MCF 10A (cell line): Measurements from ENCODE around the gene PLCL1. TPM values are rescaled to one million over a fixed set of nuclear protein-coding genes. Genes with fewer than 3 reads are reported as not detected.

Experiments
- BruUV-seq: library from RNA; stranded (reverse); fragments of 400-500 nt; replicated peaks from 2 replicates; lab custom pipeline; 2021; lab: Mats Ljungman, UMichigan
- CTCF ChIA-PET: fragments of 300-600 bp; sonication (Branson Sonifier 250); formaldehyde crosslinking; extraction: SDS; loops from one replicate; lab custom pipeline; 2021; ENCODE audit warnings: antibody characterized with exemption, inconsistent platforms; lab: Yijun Ruan, JAX
- POLR2A ChIA-PET: fragments of 300-600, 350-650 bp; sonication (Branson Sonifier 250); formaldehyde crosslinking; extraction: SDS; loops from one replicate; lab custom pipeline; 2020; ENCODE audit warnings: antibody characterized with exemption, inconsistent platforms; lab: Yijun Ruan, JAX
- DNase-seq: peaks from one replicate; pipeline ENCODE4 v3.0.0-alpha.2; 2018; ENCODE audit not compliant: unreplicated experiment
- H3K27ac Mint-ChIP-seq: one replicate; pipeline ENCODE4 v1.8.0; 2022; ENCODE audit warnings: mild to moderate bottlenecking, low read depth, mixed read lengths; ENCODE audit not compliant: unreplicated experiment
- H3K27me3 Mint-ChIP-seq: one replicate; pipeline ENCODE4 v1.8.0; 2022; ENCODE audit warnings: mixed read lengths; ENCODE audit not compliant: insufficient read depth, unreplicated experiment
- H3K36me3 Mint-ChIP-seq: one replicate; pipeline ENCODE4 v1.8.0; 2022; ENCODE audit warnings: mild to moderate bottlenecking, moderate library complexity, mixed read lengths; ENCODE audit not compliant: insufficient read depth, unreplicated experiment
- H3K4me1 Mint-ChIP-seq: one replicate; pipeline ENCODE4 v1.8.0; 2022; ENCODE audit warnings: mixed read lengths; ENCODE audit not compliant: insufficient read depth, unreplicated experiment
- H3K4me3 Mint-ChIP-seq: one replicate; pipeline ENCODE4 v1.8.0; 2022; ENCODE audit warnings: mild to moderate bottlenecking, moderate library complexity, mixed read lengths; ENCODE audit not compliant: unreplicated experiment
- H3K9me3 Mint-ChIP-seq: one replicate; pipeline ENCODE4 v1.8.0; 2022; ENCODE audit warnings: mixed read lengths; ENCODE audit not compliant: unreplicated experiment
- CTCF ChIP-seq: fragments of 200-600 bp; IDR thresholded peaks from one replicate; pipeline ENCODE4 v1.8.0; 2022; ENCODE audit warnings: antibody characterized with exemption, mild to moderate bottlenecking; ENCODE audit not compliant: unreplicated experiment
- intact Hi-C: fragments of 100-400 bp; cut with micrococcal nuclease; formaldehyde crosslinking; loops from 2 replicates; pipeline ENCODE4 v1.14.1; 2022
- total RNA-seq: library from RNA; stranded (reverse); gene quantifications from 2 replicates; pipeline ENCODE4 v1.2.3, GENCODE V29; 2022

Gene PLCL1
- total RNA-seq, 1 experiment from 2014 or later, result 0.12 TPM

GRCh38 chr2:197960786-197961185, 156.4 kb downstream of the PLCL1 start:
- DNase-seq, result no peak

GRCh38 chr2:197964720-197965119, 160.3 kb downstream of the PLCL1 start:
- Mint-ChIP-seq H3K36me3 (no peaks in the 10 kb centered on the region), H3K27ac (no peak overlapping the region), H3K4me1 (peaks cover 6% of the 10 kb centered on the region), H3K9me3 (peaks cover 8% of the 10 kb centered on the region), H3K27me3 (no peaks in the 10 kb centered on the region), H3K4me3 (no peak overlapping the region)
- no peak for TF ChIP-seq CTCF
- ChIA-PET POLR2A (no interaction called here), CTCF (interaction anchor here (0.6 kb wide), 1 partner anchor 11 kb away, joined by 3 read pairs; no protein-coding TSS in a partner anchor)
- intact Hi-C loops, result no loop called here
- DNase-seq, result no peak
- BruUV-seq, result no TSS peak

More at GRCh38 chr2:197960786-197961185, 156.4 kb downstream of the PLCL1 start:
- CTCF ChIA-PET, result no interaction called here
- intact Hi-C loops, result no loop called here
- Mint-ChIP-seq H3K4me1 (peaks cover 8% of the 10 kb centered on the region), H3K27ac (no peak overlapping the region), H3K4me3 (no peak overlapping the region), H3K9me3 (peaks cover 8% of the 10 kb centered on the region), H3K27me3 (no peaks in the 10 kb centered on the region), H3K36me3 (no peaks in the 10 kb centered on the region)
- POLR2A ChIA-PET, result interaction anchor here (0.7 kb wide), 1 partner anchor 90 kb away, joined by 3 read pairs; no protein-coding TSS in a partner anchor
- BruUV-seq, result no TSS peak
- TF ChIP-seq CTCF, result no peak

- intact Hi-C loops, result no loop called here
- DNase-seq, result no peak
- BruUV-seq, result no TSS peak
- H3K36me3 Mint-ChIP-seq, result no peaks in the 10 kb centered on the region
- no peak for TF ChIP-seq CTCF
- no peak overlapping the region for H3K4me3 Mint-ChIP-seq
- peaks cover 8% of the 10 kb centered on the region for H3K9me3 Mint-ChIP-seq
- ChIA-PET POLR2A (no interaction called here), CTCF (interaction anchor here (1.2 kb wide), 1 partner anchor 25 kb away, joined by 4 read pairs; no protein-coding TSS in a partner anchor)
- H3K27me3 Mint-ChIP-seq, result no peaks in the 10 kb centered on the region
- H3K4me1 Mint-ChIP-seq, result peaks cover 6% of the 10 kb centered on the region
- no peak overlapping the region for H3K27ac Mint-ChIP-seq
These were observed 161.4 kb downstream of the PLCL1 start for GRCh38 chr2:197965756-197966155.

GRCh38 chr2:197969391-197969893, 165.0 kb downstream of the PLCL1 start:
- peak overlapping the region; percentile 2 for H3K27ac Mint-ChIP-seq
- no peaks in the 10 kb centered on the region for H3K27me3 Mint-ChIP-seq
- H3K4me3 Mint-ChIP-seq, result no peak overlapping the region
- H3K4me1 Mint-ChIP-seq, result peaks cover 35% of the 10 kb centered on the region
- CTCF ChIA-PET, result interaction anchor here (0.8 kb wide), 1 partner anchor 16 kb away, joined by 3 read pairs; no protein-coding TSS in a partner anchor
- intact Hi-C loops, result no loop called here
- H3K36me3 Mint-ChIP-seq, result no peaks in the 10 kb centered on the region
- no TSS peak for BruUV-seq
- TF ChIP-seq CTCF, result no peak
- DNase-seq, result peak; percentile 7
- peaks cover 8% of the 10 kb centered on the region for H3K9me3 Mint-ChIP-seq
- POLR2A ChIA-PET, result interaction anchor here (0.9 to 1.5 kb wide), 2 partner anchors 19 to 100 kb away, joined by 3 to 5 read pairs; no protein-coding TSS in a partner anchor
